Fibroblast of lung (primary cell): ENCODE measurements around the gene CRPPA. TPM values are rescaled to one million over a fixed set of nuclear protein-coding genes. Genes with fewer than 3 reads are reported as not detected.
"Not testable (repeated sequence)": the region's sequence is repeated elsewhere in the genome, so short reads cannot be mapped to it uniquely, and the experiment has no call there.

Experiments
- DNase-seq, 2 donors: peaks; one replicate each; pipeline versions ENCODE4 v3.0.0 to v3.0.0-alpha.2; 2010; ENCODE audit warnings: low read depth in 2 of 2
- H2AFZ ChIP-seq: 2 replicates; pipeline ENCODE4 v1.5.1; 2012; ENCODE audit warnings: low read length, control low read depth, inconsistent platforms
- H3K27ac ChIP-seq: 2 replicates; pipeline ENCODE4 v1.5.1; 2011; ENCODE audit warnings: low read length, control low read depth; ENCODE audit not compliant: insufficient read depth
- H3K27me3 ChIP-seq: 2 replicates; pipeline ENCODE4 v1.5.1; 2011; ENCODE audit warnings: mild to moderate bottlenecking, low read length; ENCODE audit not compliant: control insufficient read depth, insufficient read depth
- H3K36me3 ChIP-seq: 2 replicates; pipeline ENCODE4 v1.5.1; 2011; ENCODE audit warnings: low read length; ENCODE audit not compliant: control insufficient read depth, insufficient read depth
- H3K4me1 ChIP-seq: 2 replicates; pipeline ENCODE4 v1.5.1; 2011; ENCODE audit warnings: low read length; ENCODE audit not compliant: control insufficient read depth, insufficient read depth; ENCODE audit errors: extremely low read depth
- H3K4me2 ChIP-seq: 2 replicates; pipeline ENCODE4 v1.5.1; 2011; ENCODE audit warnings: low read length, control low read depth; ENCODE audit not compliant: insufficient read depth; ENCODE audit errors: extremely low read depth
- H3K4me3 ChIP-seq, 4 experiments: fragments of 200-600 bp in 1 of 4; sonication (generic) in 1 of 4; replicated peaks in 1 of 4; 2 replicates each; pipeline ENCODE4 v1.5.1; 2011 to 2016; ENCODE audit warnings: low read length in 4 of 4, low read depth in 3 of 4, mild to moderate bottlenecking in 3 of 4, control low read depth in 2 of 4, inconsistent platforms in 1 of 4, mixed read lengths in 1 of 4; ENCODE audit not compliant: insufficient read depth in 1 of 4; ENCODE audit errors: control extremely low read depth in 1 of 4
- H3K79me2 ChIP-seq: 2 replicates; pipeline ENCODE4 v1.5.1; 2012; ENCODE audit warnings: mild to moderate bottlenecking, low read length, inconsistent platforms; ENCODE audit not compliant: control insufficient read depth, insufficient read depth
- H3K9ac ChIP-seq: 2 replicates; pipeline ENCODE4 v1.5.1; 2011; ENCODE audit warnings: mild to moderate bottlenecking, low read length, control low read depth; ENCODE audit not compliant: insufficient read depth
- H3K9me3 ChIP-seq: 2 replicates; pipeline ENCODE4 v1.5.1; 2012; ENCODE audit warnings: low read depth, low read length; ENCODE audit not compliant: control insufficient read depth, insufficient read depth
- H4K20me1 ChIP-seq: 2 replicates; pipeline ENCODE4 v1.5.1; 2011; ENCODE audit warnings: low read length; ENCODE audit not compliant: control insufficient read depth, insufficient read depth; ENCODE audit errors: extremely low read depth
- EZH2 ChIP-seq: IDR thresholded peaks from 2 replicates; pipeline ENCODE4 v1.5.1; 2012; ENCODE audit warnings: low read length, control low read depth, mild to moderate bottlenecking; ENCODE audit errors: missing control alignments
- polyA plus RNA-seq, 2 donors: library from polyadenylated mRNA; depleted of rRNA in 1 of 2; stranded (reverse) in 1 of 2; unstranded in 1 of 2; fragments of >200 nt; gene quantifications; 2 replicates each; pipeline ENCODE4 v1.2.1, GENCODE V29; 2011 to 2012; ENCODE audit warnings: missing spikeins in 1 of 2
- total RNA-seq: library from RNA; depleted of rRNA; stranded (reverse); fragments of >200 nt; gene quantifications from 2 replicates; pipeline ENCODE4 v1.2.1, GENCODE V29; 2014
- TF ChIP-seq, protein P1 (sequence below), 2 donors: IDR thresholded peaks in 1 of 2; conservative IDR thresholded peaks in 1 of 2; 1 replicate in 1 of 2; 2 replicates in 1 of 2; pipeline ENCODE4 v1.5.1; 2011 to 2012; ENCODE audit warnings: low read length in 2 of 2, control low read depth in 1 of 2, inconsistent platforms in 1 of 2, low read depth in 1 of 2, mild to moderate bottlenecking in 1 of 2

The CRPPA gene
- total and polyA plus RNA-seq, 2 donors (not counting 1 experiment from before 2014, with no cell fraction given) = 1.0 to 1.5 TPM

DNA sequence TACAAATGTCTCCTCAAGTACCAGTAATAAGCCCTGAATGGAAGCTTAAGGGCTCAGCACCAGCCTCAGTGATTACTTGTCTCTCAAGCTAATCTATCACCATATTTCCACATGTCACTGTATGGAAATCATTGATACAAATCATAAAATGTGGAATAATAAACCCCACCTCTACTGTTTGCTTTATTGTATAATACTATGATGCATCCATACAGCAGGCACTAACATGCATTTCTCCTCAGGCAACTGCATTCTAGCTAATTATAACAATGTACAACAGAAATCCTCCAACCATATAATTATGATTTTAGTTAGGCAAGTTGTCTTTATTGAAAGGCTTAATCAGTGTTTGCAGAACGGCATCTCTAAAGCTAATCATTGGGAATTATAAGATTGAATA lies 26.2 kb downstream of the CRPPA start:
- H4K20me1 ChIP-seq = no peaks in the 10 kb centered on the region
- TF ChIP-seq, protein P1, sequence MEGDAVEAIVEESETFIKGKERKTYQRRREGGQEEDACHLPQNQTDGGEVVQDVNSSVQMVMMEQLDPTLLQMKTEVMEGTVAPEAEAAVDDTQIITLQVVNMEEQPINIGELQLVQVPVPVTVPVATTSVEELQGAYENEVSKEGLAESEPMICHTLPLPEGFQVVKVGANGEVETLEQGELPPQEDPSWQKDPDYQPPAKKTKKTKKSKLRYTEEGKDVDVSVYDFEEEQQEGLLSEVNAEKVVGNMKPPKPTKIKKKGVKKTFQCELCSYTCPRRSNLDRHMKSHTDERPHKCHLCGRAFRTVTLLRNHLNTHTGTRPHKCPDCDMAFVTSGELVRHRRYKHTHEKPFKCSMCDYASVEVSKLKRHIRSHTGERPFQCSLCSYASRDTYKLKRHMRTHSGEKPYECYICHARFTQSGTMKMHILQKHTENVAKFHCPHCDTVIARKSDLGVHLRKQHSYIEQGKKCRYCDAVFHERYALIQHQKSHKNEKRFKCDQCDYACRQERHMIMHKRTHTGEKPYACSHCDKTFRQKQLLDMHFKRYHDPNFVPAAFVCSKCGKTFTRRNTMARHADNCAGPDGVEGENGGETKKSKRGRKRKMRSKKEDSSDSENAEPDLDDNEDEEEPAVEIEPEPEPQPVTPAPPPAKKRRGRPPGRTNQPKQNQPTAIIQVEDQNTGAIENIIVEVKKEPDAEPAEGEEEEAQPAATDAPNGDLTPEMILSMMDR (conservative IDR thresholded peaks at IDR 0.05 in 1 of 2, IDR thresholded peaks at IDR 0.05 in 1 of 2; ENCODE audit: low read depth in 1 of 2, low read length in 2 of 2) = no peak
- no peak for TF ChIP-seq EZH2
- no peaks in the 10 kb centered on the region for H3K4me1 ChIP-seq
- no peaks in the 10 kb centered on the region for H3K79me2 ChIP-seq
- no peak overlapping the region for H3K4me2 ChIP-seq
- no peak for DNase-seq
- no peak overlapping the region for H3K9ac ChIP-seq
- no peak overlapping the region for H3K4me3 ChIP-seq
- no peak overlapping the region for H3K27ac ChIP-seq
- H3K36me3 ChIP-seq = no peaks in the 10 kb centered on the region
- H3K9me3 ChIP-seq = peaks cover 32% of the 10 kb centered on the region
- H3K27me3 ChIP-seq = no peaks in the 10 kb centered on the region
- no peak overlapping the region for H2AFZ ChIP-seq

DNA sequence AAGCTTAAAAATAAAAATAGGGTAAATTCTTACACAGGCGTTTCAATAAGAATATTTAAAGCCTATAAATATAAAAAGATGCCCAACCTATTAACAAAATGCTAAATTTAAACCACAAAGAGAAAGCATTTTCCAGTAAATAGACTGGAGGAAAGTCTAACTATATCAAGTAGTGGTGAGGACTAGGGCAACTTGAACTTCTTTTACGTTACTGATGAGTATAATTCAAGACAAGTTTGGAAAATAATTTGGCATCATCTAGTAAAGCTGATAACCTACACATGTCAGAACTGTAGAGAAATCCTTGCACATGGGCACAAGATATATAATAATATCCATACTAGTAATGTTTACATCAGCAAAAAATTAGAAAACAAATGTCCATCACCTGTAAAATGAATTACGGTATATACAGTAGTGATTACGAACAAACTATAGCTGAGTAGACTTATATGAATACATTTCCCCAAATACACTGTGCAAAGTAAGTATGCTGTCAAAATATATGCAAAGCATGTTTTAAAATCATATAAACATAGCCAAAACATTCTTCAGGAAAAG lies 27.4 kb downstream of the CRPPA start:
- no peaks in the 10 kb centered on the region for H3K79me2 ChIP-seq
- H3K9ac ChIP-seq = no peak overlapping the region
- H3K4me2 ChIP-seq = no peak overlapping the region
- no peak overlapping the region for H2AFZ ChIP-seq
- H3K36me3 ChIP-seq = no peaks in the 10 kb centered on the region
- no peaks in the 10 kb centered on the region for H3K4me1 ChIP-seq
- no peak overlapping the region for H3K27ac ChIP-seq
- DNase-seq = no peak
- H3K27me3 ChIP-seq = no peaks in the 10 kb centered on the region
- no peak overlapping the region for H3K4me3 ChIP-seq
- no peaks in the 10 kb centered on the region for H4K20me1 ChIP-seq
- peaks cover 21% of the 10 kb centered on the region for H3K9me3 ChIP-seq
- no peak for TF ChIP-seq EZH2
- TF ChIP-seq, protein P1 (conservative IDR thresholded peaks at IDR 0.05 in 1 of 2, IDR thresholded peaks at IDR 0.05 in 1 of 2; ENCODE audit: low read depth in 1 of 2, low read length in 2 of 2) = no peak

DNA sequence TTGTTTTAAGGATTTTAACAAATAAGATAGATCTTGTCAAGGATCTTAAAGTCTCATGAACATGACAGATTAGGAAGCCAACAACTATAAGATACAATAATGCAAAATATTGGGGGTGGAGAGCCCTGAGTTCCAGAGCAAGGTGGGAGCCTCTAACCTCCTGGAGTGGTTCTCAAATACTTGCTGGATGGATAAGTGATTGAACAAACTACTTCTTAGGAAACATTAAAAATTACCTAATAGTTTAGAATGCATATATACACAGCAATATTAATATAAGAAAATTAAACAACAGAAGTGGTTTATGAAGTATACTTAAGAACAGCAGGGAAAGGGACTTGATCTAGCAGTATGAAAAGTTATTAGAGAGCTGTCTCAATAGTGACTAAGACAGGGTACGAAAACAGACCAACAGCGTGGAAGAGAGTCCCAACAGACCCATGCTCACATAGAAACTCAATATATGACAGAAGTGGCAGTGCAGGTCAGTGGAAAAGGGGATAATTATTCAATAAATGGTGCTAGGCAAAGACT lies 28.3 kb downstream of the CRPPA start:
- TF ChIP-seq, protein P1 (conservative IDR thresholded peaks at IDR 0.05 in 1 of 2, IDR thresholded peaks at IDR 0.05 in 1 of 2; ENCODE audit: low read depth in 1 of 2, low read length in 2 of 2) = no peak
- TF ChIP-seq EZH2 = no peak

DNA sequence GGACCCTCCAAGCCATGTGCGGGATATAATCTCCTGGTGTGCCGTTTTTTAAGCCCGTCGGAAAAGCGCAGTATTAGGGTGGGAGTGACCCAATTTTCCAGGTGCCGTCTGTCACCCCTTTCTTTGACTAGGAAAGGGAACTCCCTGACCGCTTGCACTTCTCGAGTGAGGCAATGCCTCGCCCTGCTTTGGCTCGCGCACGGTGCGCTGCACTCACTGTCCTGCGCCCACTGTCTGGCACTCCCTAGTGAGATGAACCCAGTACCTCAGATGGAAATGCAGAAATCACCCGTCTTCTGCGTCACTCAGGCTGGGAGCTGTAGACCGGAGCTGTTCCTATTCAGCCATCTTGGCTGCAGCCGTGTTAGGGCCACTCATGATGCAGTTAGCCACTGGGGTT lies 37.6 kb downstream of the CRPPA start:
- DNase-seq, H3K4me3 ChIP-seq, H4K20me1 ChIP-seq: not testable (repeated sequence)

More for the DNA sequence above, 28.3 kb downstream of the CRPPA start:
- no peaks in the 10 kb centered on the region for H3K27me3 ChIP-seq
- no peaks in the 10 kb centered on the region for H3K79me2 ChIP-seq
- no peak overlapping the region for H2AFZ ChIP-seq
- H3K27ac ChIP-seq = no peak overlapping the region
- H3K36me3 ChIP-seq = no peaks in the 10 kb centered on the region
- no peaks in the 10 kb centered on the region for H4K20me1 ChIP-seq
- H3K4me3 ChIP-seq = no peak overlapping the region
- H3K4me2 ChIP-seq = no peak overlapping the region
- H3K9me3 ChIP-seq = peaks cover 12% of the 10 kb centered on the region
- no peaks in the 10 kb centered on the region for H3K4me1 ChIP-seq
- DNase-seq = no peak
- no peak overlapping the region for H3K9ac ChIP-seq

DNA sequence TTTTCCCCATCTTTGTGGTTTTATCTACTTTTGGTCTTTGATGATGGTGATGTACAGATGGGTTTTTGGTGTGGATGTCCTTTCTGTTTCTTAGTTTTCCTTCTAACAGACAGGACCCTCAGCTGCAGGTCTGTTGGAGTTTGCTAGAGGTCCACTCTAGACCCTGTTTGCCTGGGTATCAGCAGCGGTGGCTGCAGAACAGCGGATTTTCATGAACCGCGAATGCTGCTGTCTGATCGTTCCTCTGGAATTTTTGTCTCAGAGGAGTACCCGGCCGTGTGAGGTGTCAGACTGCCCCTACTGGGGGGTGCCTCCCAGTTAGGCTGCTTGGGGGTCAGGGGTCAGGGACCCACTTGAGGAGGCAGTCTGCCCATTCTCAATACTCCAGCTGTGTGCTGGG lies 38.2 kb downstream of the CRPPA start:
- not testable (repeated sequence) for H3K4me2 ChIP-seq, H3K79me2 ChIP-seq, H3K4me3 ChIP-seq, H3K27ac ChIP-seq, H2AFZ ChIP-seq, H3K36me3 ChIP-seq, H4K20me1 ChIP-seq, H3K4me1 ChIP-seq, H3K9ac ChIP-seq, H3K27me3 ChIP-seq, H3K9me3 ChIP-seq, DNase-seq

More for the DNA sequence above, 37.6 kb downstream of the CRPPA start:
- H3K27ac ChIP-seq, H3K79me2 ChIP-seq, H2AFZ ChIP-seq, H3K4me1 ChIP-seq, H3K27me3 ChIP-seq, H3K36me3 ChIP-seq, H3K9me3 ChIP-seq, H3K9ac ChIP-seq, H3K4me2 ChIP-seq: not testable (repeated sequence)
